Mesendoderm (in vitro differentiated cells): ENCODE results near the gene RSPO3.
"Not testable (repeated sequence)": the region's sequence is repeated elsewhere in the genome, so short reads cannot be mapped to it uniquely, and the experiment has no call there.

Experiments
- DNase-seq: peaks from one replicate; pipeline ENCODE4 v3.0.0; 2013
- H2AK5ac ChIP-seq: 2 replicates; pipeline ENCODE4 v1.6.1; 2013; ENCODE audit warnings: low read length, inconsistent platforms
- H2BK120ac ChIP-seq: 2 replicates; pipeline ENCODE4 v1.6.1; 2013; ENCODE audit warnings: low read depth, mild to moderate bottlenecking, low read length, moderate library complexity, mixed read lengths
- H2BK15ac ChIP-seq: replicated peaks from 2 replicates; pipeline ENCODE4 v1.6.1; 2013; ENCODE audit warnings: low read depth, mild to moderate bottlenecking, moderate library complexity
- H2BK5ac ChIP-seq: 2 replicates; pipeline ENCODE4 v1.6.1; 2013; ENCODE audit warnings: low read length, inconsistent platforms
- H3K18ac ChIP-seq: 2 replicates; pipeline ENCODE4 v1.6.1; 2013; ENCODE audit warnings: mild to moderate bottlenecking, low read length, mixed read lengths
- H3K23ac ChIP-seq: one replicate; pipeline ENCODE4 v1.6.1; 2013; ENCODE audit warnings: low read length
- H3K27ac ChIP-seq: 2 replicates; pipeline ENCODE4 v1.5.1; 2013; ENCODE audit warnings: low read depth, mild to moderate bottlenecking, inconsistent platforms, low read length, moderate library complexity
- H3K27me3 ChIP-seq: 2 replicates; pipeline ENCODE4 v1.6.1; 2013; ENCODE audit warnings: low read length, control low read depth, mild to moderate bottlenecking, inconsistent platforms; ENCODE audit not compliant: insufficient read depth, poor library complexity
- H3K36me3 ChIP-seq: 2 replicates; pipeline ENCODE4 v1.6.1; 2013; ENCODE audit warnings: low read length, inconsistent platforms; ENCODE audit not compliant: control insufficient read depth, insufficient read depth
- H3K4ac ChIP-seq: one replicate; pipeline ENCODE4 v1.6.1; 2013; ENCODE audit warnings: low read depth, mild to moderate bottlenecking, low read length, moderate library complexity
- H3K4me1 ChIP-seq: 2 replicates; pipeline ENCODE4 v1.6.1; 2013; ENCODE audit warnings: low read depth, low read length, inconsistent platforms; ENCODE audit not compliant: control insufficient read depth
- H3K4me2 ChIP-seq: 2 replicates; pipeline ENCODE4 v1.6.1; 2013; ENCODE audit warnings: low read length
- H3K4me3 ChIP-seq: 2 replicates; pipeline ENCODE4 v1.5.1; 2013; ENCODE audit warnings: mild to moderate bottlenecking, low read length
- H3K56ac ChIP-seq: one replicate; pipeline ENCODE4 v1.6.1; 2013; ENCODE audit warnings: low read length
- H3K79me1 ChIP-seq: 2 replicates; pipeline ENCODE4 v1.6.1; 2013; ENCODE audit warnings: low read length, inconsistent platforms
- H3K79me2 ChIP-seq: 2 replicates; pipeline ENCODE4 v1.6.1; 2013; ENCODE audit warnings: mild to moderate bottlenecking, low read length; ENCODE audit not compliant: control insufficient read depth, insufficient read depth
- H3K9ac ChIP-seq: 2 replicates; pipeline ENCODE4 v1.6.1; 2013; ENCODE audit warnings: low read length, inconsistent platforms
- H4K5ac ChIP-seq: one replicate; pipeline ENCODE4 v1.6.1; 2013; ENCODE audit warnings: low read length
- H4K8ac ChIP-seq: one replicate; pipeline ENCODE4 v1.6.1; 2013; ENCODE audit warnings: low read depth, mild to moderate bottlenecking, control low read depth, low read length, moderate library complexity
- WGBS: extraction: QIAGEN DNeasy Blood & Tissue Kit; methylation state at CpG from one replicate; pipeline ENCODE4 v1.1.7; 2013; ENCODE audit warnings: low lambda C conversion rate, missing lambda C conversion rate; ENCODE audit not compliant: insufficient coverage; ENCODE audit errors: extremely low coverage; 5-methylcytosine and 5-hydroxymethylcytosine counted together

Gene RSPO3

GRCh38 chr6:127225497-127225896 is 107.0 kb downstream of the RSPO3 start:
- Histone ChIP-seq H3K23ac (no peak overlapping the region), H3K4me3 (no peak overlapping the region), H3K4me2 (no peak overlapping the region), H3K79me1 (no peaks in the 10 kb centered on the region), H2BK5ac (no peak overlapping the region), H3K36me3 (no peaks in the 10 kb centered on the region), H3K4me1 (no peaks in the 10 kb centered on the region), H3K27ac (no peak overlapping the region), H3K9ac (no peak overlapping the region), H3K79me2 (no peaks in the 10 kb centered on the region), H2BK15ac (no peak overlapping the region), H3K56ac (no peak overlapping the region), H3K18ac (no peak overlapping the region), H3K27me3 (no peaks in the 10 kb centered on the region), H3K4ac (no peak overlapping the region), H4K5ac (no peak overlapping the region), H2AK5ac (no peak overlapping the region), H2BK120ac (no peak overlapping the region), H4K8ac (no peak overlapping the region)
- DNase-seq: peak; percentile 10
- WGBS: no CpG with 5 or more reads among the region's 1 CpG

DNA sequence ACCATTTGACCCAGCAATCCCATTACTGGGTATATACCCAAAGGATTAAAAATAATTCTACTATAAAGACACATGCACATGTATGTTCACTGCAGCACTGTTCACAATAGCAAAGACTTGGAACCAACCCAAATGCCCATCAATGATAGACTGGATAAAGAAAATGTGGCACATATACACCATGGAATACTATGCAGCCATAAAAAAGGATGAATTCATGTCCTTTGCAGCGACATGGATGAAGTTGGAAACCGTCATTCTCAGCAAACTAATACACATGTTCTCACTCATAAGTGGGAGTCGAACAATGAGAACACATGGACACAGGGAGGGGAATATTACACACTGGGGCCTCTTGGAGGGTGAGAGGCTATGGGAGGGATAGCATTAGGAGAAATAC is 115.3 kb downstream of the RSPO3 start:
- H3K4me2 ChIP-seq, H3K4me1 ChIP-seq, H2BK120ac ChIP-seq, H2AK5ac ChIP-seq, H3K23ac ChIP-seq, H3K56ac ChIP-seq, H3K79me2 ChIP-seq, H3K4me3 ChIP-seq, H3K27me3 ChIP-seq, H3K36me3 ChIP-seq, H3K18ac ChIP-seq, H3K4ac ChIP-seq, H4K8ac ChIP-seq, H2BK5ac ChIP-seq, H2BK15ac ChIP-seq, H3K79me1 ChIP-seq, H3K27ac ChIP-seq, H3K9ac ChIP-seq, H4K5ac ChIP-seq, DNase-seq: not testable (repeated sequence)
- WGBS: no CpG with 5 or more reads among the region's 3 CpGs

DNA sequence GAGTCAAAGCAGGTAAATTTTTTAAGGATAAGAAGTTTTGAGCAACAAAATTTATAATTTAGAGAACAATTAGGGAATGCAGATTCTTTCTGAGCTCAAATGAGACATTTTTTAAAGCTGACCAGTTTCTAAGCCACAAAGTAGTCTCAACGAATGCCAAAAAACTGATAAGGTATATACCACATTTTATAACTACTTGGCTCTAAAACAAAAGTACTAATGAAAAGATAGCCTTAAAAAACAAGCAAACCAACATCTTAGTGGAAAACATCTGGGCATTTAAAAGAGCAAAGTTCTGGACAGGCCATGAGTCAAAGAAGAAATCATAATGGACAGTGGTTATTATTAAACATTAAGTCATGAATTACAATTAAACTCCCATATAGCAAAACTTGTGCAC is 125.0 kb downstream of the RSPO3 start:
- no peak overlapping the region for H2AK5ac ChIP-seq
- H3K23ac ChIP-seq: no peak overlapping the region
- no peaks in the 10 kb centered on the region for H3K4me1 ChIP-seq
- DNase-seq: no peak
- no peak overlapping the region for H3K4me2 ChIP-seq
- H3K4me3 ChIP-seq: no peak overlapping the region
- H3K27ac ChIP-seq: no peak overlapping the region
- H3K79me2 ChIP-seq: no peaks in the 10 kb centered on the region
- H3K79me1 ChIP-seq: no peaks in the 10 kb centered on the region
- no peak overlapping the region for H3K9ac ChIP-seq
- WGBS: no CpG with 5 or more reads among the region's 1 CpG
- no peak overlapping the region for H4K8ac ChIP-seq
- no peak overlapping the region for H3K4ac ChIP-seq
- no peaks in the 10 kb centered on the region for H3K36me3 ChIP-seq
- no peak overlapping the region for H2BK120ac ChIP-seq
- H3K27me3 ChIP-seq: no peaks in the 10 kb centered on the region
- no peak overlapping the region for H3K56ac ChIP-seq
- H3K18ac ChIP-seq: no peak overlapping the region
- H2BK15ac ChIP-seq: no peak overlapping the region
- H4K5ac ChIP-seq: no peak overlapping the region
- no peak overlapping the region for H2BK5ac ChIP-seq
